GM12875 (cell line): ENCODE measurements around the gene MSL1.

Experiments
- H3K4me3 ChIP-seq: one replicate; pipeline ENCODE4 v1.5.1; 2011; ENCODE audit warnings: low read depth, low read length, control low read depth
- CTCF ChIP-seq: IDR thresholded peaks from 2 replicates; pipeline ENCODE4 v1.5.1; 2011; ENCODE audit warnings: low read depth, mild to moderate bottlenecking, control low read depth, inconsistent platforms, low read length, moderate library complexity, borderline replicate concordance; ENCODE audit not compliant: insufficient read depth

MSL1 gene

GRCh38 chr17:40087049-40087794 is 34.5 kb upstream of the MSL1 start:
- H3K4me3 ChIP-seq = no peak overlapping the region
- 0 out of 2 replicates have a peak, but pooled peaks have one; percentile 0 for TF ChIP-seq CTCF

GRCh38 chr17:40087903-40088718 is 33.7 kb upstream of the MSL1 start:
- no peak for TF ChIP-seq CTCF
- H3K4me3 ChIP-seq = no peak overlapping the region

- H3K4me3 ChIP-seq = no peak overlapping the region
These were observed 32.5 kb upstream of the MSL1 start for GRCh38 chr17:40089077-40089895.

GRCh38 chr17:40090237-40091119 is 31.3 kb upstream of the MSL1 start:
- no peak for TF ChIP-seq CTCF
- H3K4me3 ChIP-seq = no peak overlapping the region

More at GRCh38 chr17:40089077-40089895, 32.5 kb upstream of the MSL1 start:
- TF ChIP-seq CTCF = no peak

GRCh38 chr17:40091691-40092397 is 29.9 kb upstream of the MSL1 start:
- no peak for TF ChIP-seq CTCF
- H3K4me3 ChIP-seq = no peak overlapping the region

DNA sequence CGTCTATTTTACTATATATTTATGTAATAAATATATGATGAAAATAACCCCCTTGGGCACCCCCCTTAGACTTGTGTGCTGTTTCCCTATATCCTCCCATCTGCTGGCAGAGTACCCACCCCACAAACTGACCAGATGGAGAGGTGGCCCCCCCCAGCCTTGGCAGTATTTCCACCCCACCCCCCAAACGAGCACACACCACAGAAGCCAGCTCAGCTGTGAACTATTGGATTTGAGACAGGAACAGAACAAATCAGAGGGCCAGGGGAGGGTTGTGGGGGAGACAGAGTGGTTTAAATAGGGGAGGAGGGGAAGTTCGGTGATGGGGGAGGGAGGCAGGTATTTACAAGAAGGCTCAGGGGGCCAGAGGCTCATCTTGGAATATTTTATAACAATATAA is 29.2 kb upstream of the MSL1 start:
- no peak overlapping the region for H3K4me3 ChIP-seq

More for the DNA sequence above, 29.2 kb upstream of the MSL1 start:
- no peak for TF ChIP-seq CTCF
